GM10266 (cell line): Measurements from ENCODE around the gene TRIM46.
A peak's percentile ranks its signal among the peaks of the same experiment; 100 is the strongest.
"Not testable (repeated sequence)": the region's sequence is repeated elsewhere in the genome, so short reads cannot be mapped to it uniquely, and the experiment has no call there.

Experiments
- DNase-seq: peaks from one replicate; pipeline ENCODE4 v3.0.0; 2012; ENCODE audit errors: extremely low spot score
- TF ChIP-seq, protein P1 (sequence below): IDR thresholded peaks from 2 replicates; pipeline ENCODE4 v1.5.1; 2012; ENCODE audit warnings: mild to moderate bottlenecking, low read depth; ENCODE audit not compliant: control insufficient read depth, insufficient read depth; ENCODE audit errors: missing control alignments

The TRIM46 gene

DNA sequence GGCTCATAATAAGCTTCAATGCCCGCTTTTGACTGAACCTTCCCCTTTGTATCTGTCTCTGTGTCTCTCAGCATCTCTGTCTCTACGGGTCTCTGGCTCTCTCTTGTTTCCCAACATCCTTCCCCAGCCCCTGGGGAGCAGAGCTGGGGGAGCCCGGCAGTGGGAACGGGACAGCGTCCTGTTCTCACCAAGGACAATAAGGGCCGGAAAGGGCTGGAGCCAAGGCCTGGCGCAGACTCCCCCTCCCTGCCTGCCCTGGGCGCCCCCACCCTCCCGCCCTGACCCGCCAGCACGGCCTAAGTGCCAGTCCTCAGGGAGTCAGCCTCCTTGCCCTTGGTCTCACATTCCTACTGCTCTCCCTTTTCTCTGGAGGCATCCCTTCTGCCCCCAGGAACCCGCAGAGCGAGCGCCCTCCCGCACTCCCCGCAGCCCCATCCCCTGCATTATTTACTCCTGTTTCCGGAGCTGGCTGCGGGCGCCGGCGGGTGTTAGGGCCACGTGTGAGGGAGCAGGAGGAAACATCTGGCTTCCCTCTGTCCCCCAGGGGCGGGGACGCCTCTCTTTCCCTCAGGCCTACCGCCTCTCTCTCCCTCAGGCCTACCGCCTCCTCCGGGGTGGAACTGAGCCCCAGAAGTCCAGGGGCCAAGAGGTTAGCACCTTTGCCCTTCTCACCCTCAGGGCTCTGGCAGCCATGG lies 7.0 kb upstream of the TRIM46 start:
- TF ChIP-seq, protein P1, sequence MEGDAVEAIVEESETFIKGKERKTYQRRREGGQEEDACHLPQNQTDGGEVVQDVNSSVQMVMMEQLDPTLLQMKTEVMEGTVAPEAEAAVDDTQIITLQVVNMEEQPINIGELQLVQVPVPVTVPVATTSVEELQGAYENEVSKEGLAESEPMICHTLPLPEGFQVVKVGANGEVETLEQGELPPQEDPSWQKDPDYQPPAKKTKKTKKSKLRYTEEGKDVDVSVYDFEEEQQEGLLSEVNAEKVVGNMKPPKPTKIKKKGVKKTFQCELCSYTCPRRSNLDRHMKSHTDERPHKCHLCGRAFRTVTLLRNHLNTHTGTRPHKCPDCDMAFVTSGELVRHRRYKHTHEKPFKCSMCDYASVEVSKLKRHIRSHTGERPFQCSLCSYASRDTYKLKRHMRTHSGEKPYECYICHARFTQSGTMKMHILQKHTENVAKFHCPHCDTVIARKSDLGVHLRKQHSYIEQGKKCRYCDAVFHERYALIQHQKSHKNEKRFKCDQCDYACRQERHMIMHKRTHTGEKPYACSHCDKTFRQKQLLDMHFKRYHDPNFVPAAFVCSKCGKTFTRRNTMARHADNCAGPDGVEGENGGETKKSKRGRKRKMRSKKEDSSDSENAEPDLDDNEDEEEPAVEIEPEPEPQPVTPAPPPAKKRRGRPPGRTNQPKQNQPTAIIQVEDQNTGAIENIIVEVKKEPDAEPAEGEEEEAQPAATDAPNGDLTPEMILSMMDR: no peak

GRCh38 chr1:155167166-155168104 lies 6.2 kb upstream of the TRIM46 start:
- peak; percentile 80 for DNase-seq
- TF ChIP-seq, protein P1: peak; percentile 94

More for the DNA sequence above, 7.0 kb upstream of the TRIM46 start:
- DNase-seq: no peak

DNA sequence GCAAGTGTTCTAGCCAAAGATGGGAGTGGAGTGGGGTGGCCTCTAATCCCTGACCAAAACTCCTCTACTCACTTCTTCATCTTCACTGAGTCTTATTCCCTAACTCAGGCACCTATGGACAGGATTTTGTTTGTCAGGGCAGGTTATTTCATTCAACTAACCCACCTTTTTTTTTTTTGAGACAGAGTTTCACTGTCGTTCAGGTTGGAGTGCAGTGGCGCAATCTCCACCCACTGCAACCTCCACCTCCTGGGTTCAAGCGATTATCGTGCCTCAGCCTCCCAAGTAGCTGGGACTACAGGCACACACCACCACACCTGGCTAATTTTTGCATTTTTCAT lies 5.6 kb upstream of the TRIM46 start:
- DNase-seq: not testable (repeated sequence)

DNA sequence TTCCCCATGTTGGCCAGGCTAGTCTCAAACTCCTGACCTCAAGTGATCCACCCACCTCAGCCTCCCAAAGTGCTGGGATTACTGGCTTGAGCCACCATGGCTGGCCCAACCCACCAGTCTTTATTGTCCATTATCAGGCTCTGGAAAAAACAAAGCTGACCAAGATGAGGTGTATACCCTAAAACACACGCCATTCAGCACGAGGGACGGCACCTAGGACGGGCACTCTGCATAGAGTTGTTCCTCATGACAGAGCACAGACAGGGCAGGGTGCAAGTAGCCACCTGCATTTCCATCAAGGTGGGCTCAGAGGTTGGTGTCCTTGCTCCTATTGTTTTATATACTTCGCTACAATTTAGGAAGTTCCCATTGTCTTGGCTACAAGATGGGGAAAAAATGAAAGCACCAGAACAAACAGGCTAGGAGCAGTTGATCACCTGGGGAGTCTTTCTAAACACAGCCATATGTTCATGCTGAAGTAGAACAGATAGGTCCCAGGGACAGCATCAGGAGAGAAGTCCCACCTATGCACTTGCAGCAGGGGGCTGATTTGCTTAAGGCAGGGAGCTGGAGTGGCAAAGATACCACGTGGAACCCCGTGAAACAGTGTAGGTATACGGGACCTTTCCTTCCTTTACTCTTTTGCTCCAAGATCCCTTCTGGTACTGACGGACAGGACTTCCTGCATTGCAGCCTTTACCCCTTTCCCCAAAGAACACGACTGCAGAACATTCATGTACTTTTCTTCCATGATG lies 5.0 kb upstream of the TRIM46 start:
- DNase-seq: no peak
- TF ChIP-seq, protein P1: no peak

GRCh38 chr1:155169541-155169940 lies 4.1 kb upstream of the TRIM46 start:
- no peak for DNase-seq
- TF ChIP-seq, protein P1: no peak

GRCh38 chr1:155170101-155170785 lies 3.4 kb upstream of the TRIM46 start:
- TF ChIP-seq, protein P1: no peak
- no peak for DNase-seq

GRCh38 chr1:155170806-155171205 lies 2.8 kb upstream of the TRIM46 start:
- DNase-seq: no peak
- TF ChIP-seq, protein P1: no peak
